ENCODE data around the gene GALNT1. TPM values are rescaled to one million over a fixed set of nuclear protein-coding genes. Genes with fewer than 3 reads are reported as not detected.
"Not testable (repeated sequence)": the region's sequence is repeated elsewhere in the genome, so short reads cannot be mapped to it uniquely, and the experiment has no call there.

Gene GALNT1
- total RNA-seq, 2 donors from 2014 or later, result 29.6 to 35.2 TPM

DNA sequence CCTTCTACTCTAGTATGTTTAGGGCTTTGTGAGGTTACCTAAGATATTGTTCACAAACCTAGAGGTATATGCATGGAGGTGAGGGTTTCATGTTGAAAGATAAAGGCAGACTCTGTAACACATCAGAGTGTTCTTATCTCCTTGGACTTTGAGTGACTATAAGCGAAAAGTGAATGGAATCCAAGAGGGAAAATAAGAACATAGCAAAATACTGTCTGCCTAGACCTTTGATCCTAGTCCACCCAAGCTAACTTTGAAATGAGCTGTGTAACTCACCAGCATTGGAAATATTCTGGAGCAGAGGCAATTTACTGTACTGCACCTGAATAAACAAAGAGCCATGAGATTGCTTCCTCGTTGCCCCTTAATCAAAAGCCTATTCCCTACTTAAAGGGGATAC is 28.2 kb upstream of the GALNT1 start:
- DNase-seq (ENCODE audit: low spot score), result no peak
- no peaks in the 10 kb centered on the region for H3K36me3 ChIP-seq
- no peak overlapping the region for H3K4me3 ChIP-seq
- no peaks in the 10 kb centered on the region for H3K27me3 ChIP-seq
- no peaks in the 10 kb centered on the region for H3K9me3 ChIP-seq
- TF ChIP-seq, protein P1, sequence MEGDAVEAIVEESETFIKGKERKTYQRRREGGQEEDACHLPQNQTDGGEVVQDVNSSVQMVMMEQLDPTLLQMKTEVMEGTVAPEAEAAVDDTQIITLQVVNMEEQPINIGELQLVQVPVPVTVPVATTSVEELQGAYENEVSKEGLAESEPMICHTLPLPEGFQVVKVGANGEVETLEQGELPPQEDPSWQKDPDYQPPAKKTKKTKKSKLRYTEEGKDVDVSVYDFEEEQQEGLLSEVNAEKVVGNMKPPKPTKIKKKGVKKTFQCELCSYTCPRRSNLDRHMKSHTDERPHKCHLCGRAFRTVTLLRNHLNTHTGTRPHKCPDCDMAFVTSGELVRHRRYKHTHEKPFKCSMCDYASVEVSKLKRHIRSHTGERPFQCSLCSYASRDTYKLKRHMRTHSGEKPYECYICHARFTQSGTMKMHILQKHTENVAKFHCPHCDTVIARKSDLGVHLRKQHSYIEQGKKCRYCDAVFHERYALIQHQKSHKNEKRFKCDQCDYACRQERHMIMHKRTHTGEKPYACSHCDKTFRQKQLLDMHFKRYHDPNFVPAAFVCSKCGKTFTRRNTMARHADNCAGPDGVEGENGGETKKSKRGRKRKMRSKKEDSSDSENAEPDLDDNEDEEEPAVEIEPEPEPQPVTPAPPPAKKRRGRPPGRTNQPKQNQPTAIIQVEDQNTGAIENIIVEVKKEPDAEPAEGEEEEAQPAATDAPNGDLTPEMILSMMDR (IDR thresholded peaks at IDR 0.05), result no peak
- H3K4me1 ChIP-seq, result no peaks in the 10 kb centered on the region
- no peak overlapping the region for H3K27ac ChIP-seq

DNA sequence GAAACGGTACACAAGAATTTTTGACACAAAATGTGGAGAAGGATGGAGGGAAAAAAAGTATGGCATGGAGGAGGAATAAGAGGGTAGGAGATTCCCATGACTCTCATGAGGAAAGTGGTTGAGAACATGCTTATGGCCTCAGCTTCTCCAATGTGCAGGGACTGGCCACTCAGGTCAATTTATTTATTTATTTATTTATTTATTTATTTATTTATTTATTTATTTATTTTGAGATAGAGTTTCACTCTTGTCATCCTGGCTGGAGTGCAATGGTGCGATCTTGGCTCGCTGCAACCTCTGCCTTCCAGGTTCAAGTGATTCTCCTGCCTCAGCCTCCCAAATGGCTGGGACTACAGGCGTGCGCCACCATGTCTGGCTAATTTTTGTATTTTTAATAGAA is 26.0 kb upstream of the GALNT1 start:
- H3K9me3 ChIP-seq; H3K4me3 ChIP-seq; DNase-seq (ENCODE audit: low spot score); H3K27me3 ChIP-seq; H3K27ac ChIP-seq; H3K36me3 ChIP-seq; H3K4me1 ChIP-seq: not testable (repeated sequence)

DNA sequence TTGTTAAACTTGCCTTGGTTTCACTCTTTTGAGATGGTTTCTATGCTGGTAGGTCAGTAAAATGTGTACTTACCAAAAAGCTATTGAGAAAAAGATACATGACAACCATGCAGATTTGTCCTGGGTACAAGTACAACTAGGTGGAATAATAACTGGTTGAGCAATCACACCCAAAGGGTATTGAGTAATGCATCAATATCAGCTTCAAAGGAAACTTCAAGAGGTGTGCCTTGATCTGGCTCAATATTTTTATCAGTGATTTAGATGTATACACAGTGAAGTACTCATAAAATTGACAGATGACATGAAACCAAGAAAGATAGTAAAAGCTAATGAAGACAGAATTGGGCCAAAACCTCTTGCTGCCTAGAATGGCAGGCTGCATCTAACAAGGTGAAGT is 21.7 kb upstream of the GALNT1 start:
- no peak for DNase-seq (ENCODE audit: low spot score)
- no peak overlapping the region for H3K4me3 ChIP-seq
- no peaks in the 10 kb centered on the region for H3K9me3 ChIP-seq
- H3K27me3 ChIP-seq, result no peaks in the 10 kb centered on the region
- TF ChIP-seq, protein P1 (IDR thresholded peaks at IDR 0.05), result no peak
- H3K36me3 ChIP-seq, result no peaks in the 10 kb centered on the region
- H3K27ac ChIP-seq, result no peak overlapping the region
- no peaks in the 10 kb centered on the region for H3K4me1 ChIP-seq

DNA sequence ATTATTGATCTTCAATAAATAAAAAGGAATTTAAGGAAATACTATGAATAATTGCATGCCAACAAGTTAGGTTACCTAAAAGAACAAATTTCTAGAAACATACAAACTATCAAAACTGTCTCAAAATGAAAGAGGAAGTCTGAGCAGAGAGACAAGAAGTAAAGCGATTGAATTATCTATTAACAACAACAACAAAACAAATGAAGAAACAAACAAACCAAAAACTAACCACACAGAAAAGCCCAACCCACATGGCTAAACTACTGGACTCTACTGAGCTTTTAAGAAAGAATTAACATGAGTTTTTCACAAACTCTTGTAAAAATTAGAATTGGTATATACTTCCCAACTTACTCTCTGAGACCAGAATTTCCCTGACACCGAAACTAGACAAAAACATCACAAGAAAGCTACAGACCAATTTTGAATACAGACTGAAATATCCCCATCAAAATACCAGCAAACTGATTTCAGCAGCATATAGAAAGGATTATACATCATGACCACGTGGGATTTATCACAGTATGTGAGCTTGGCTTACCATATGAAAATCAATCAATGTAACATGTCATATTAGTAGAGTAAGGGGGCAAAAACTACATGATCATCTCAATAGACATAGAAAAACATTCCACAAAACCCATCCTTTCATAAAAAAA is 16.6 kb upstream of the GALNT1 start:
- no peaks in the 10 kb centered on the region for H3K4me1 ChIP-seq
- no peak overlapping the region for H3K4me3 ChIP-seq
- no peaks in the 10 kb centered on the region for H3K9me3 ChIP-seq
- no peaks in the 10 kb centered on the region for H3K27me3 ChIP-seq
- TF ChIP-seq, protein P1 (IDR thresholded peaks at IDR 0.05), result no peak
- no peak for DNase-seq (ENCODE audit: low spot score)
- H3K27ac ChIP-seq, result no peak overlapping the region
- no peaks in the 10 kb centered on the region for H3K36me3 ChIP-seq

DNA sequence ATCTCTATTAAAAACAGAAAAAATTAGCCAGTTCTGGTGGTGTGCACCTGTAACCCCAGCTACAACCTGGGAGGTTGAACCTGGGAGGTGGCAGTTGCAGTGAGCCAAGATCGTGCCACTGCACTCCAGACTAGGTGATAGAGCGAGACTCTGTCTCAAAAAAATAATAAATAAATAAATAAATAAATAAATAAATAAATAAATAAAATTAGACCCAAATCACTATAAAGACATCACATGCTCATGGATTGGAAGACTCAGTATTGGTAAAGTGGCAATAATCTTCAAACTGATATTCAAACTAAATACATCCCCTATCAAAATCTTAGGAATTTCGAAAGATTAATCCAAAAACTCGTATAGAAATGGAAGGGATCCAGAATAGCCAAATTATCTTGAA is 15.5 kb upstream of the GALNT1 start:
- Histone ChIP-seq H3K4me3 (no peak overlapping the region), H3K36me3 (no peaks in the 10 kb centered on the region), H3K27ac (no peak overlapping the region), H3K9me3 (no peaks in the 10 kb centered on the region), H3K27me3 (no peaks in the 10 kb centered on the region), H3K4me1 (no peaks in the 10 kb centered on the region)
- no peak for DNase-seq (ENCODE audit: low spot score)
- TF ChIP-seq, protein P1 (IDR thresholded peaks at IDR 0.05), result no peak

DNA sequence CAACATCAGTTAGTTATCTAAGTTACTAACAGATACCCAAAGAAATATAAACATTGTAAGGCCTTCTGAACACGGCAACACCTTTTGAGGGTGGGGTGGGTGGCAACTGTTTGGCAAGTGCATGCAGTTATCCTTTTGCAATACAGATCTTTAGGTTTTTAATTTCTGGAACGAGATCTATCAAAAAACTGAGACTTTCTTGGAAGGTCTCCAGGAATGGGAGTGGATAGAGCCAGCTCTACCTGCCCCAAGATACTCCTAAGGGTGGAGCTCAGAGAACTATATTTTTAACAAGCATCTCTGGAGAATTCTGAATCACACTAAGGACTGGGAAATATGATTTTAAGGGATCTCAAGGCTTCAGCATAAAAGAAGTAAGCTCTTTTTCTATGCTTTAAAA is 11.4 kb upstream of the GALNT1 start:
- Histone ChIP-seq H3K4me3 (no peak overlapping the region), H3K36me3 (no peaks in the 10 kb centered on the region), H3K27me3 (no peaks in the 10 kb centered on the region), H3K27ac (no peak overlapping the region), H3K4me1 (no peaks in the 10 kb centered on the region), H3K9me3 (no peaks in the 10 kb centered on the region)
- no peak for DNase-seq (ENCODE audit: low spot score)
- TF ChIP-seq, protein P1 (IDR thresholded peaks at IDR 0.05), result no peak
